Suprapubic skin (tissue), 4 donors: Measurements from ENCODE around the gene PARP16. TPM values are rescaled to one million over a fixed set of nuclear protein-coding genes. Genes with fewer than 3 reads are reported as not detected.

Experiments
- DNase-seq, 2 donors: peaks; one replicate each; pipeline ENCODE4 v3.0.0-alpha.2; 2019; ENCODE audit warnings: low spot score in 2 of 2
- H3K27ac ChIP-seq: fragments of 200-600 bp; sonication (generic); one replicate; pipeline ENCODE4 v1.5.1; 2019
- H3K27me3 ChIP-seq: fragments of 200-600 bp; sonication (generic); one replicate; pipeline ENCODE4 v1.5.1; 2019
- H3K36me3 ChIP-seq: fragments of 200-600 bp; sonication (generic); one replicate; pipeline ENCODE4 v1.5.1; 2019
- H3K4me1 ChIP-seq: fragments of 200-600 bp; sonication (generic); one replicate; pipeline ENCODE4 v1.5.1; 2019
- H3K4me3 ChIP-seq: fragments of 200-600 bp; sonication (generic); one replicate; pipeline ENCODE4 v1.5.1; 2019; ENCODE audit warnings: mild to moderate bottlenecking
- H3K9me3 ChIP-seq: fragments of 200-600 bp; sonication (generic); one replicate; pipeline ENCODE4 v1.5.1; 2019
- EP300 ChIP-seq: sonication (generic); formaldehyde crosslinking; IDR thresholded peaks from one replicate; pipeline ENCODE4 v1.6.1; 2017; ENCODE audit warnings: antibody characterized with exemption
- POLR2A ChIP-seq, 2 donors: fragments of 450-650 bp; IDR thresholded peaks; one replicate each; pipeline ENCODE4 v1.6.1; 2017; ENCODE audit warnings: antibody characterized with exemption in 2 of 2, mild to moderate bottlenecking in 2 of 2, moderate library complexity in 2 of 2
- POLR2AphosphoS5 ChIP-seq, 3 donors: sonication (generic); formaldehyde crosslinking; IDR thresholded peaks; one replicate each; pipeline ENCODE4 v1.6.1; 2017; ENCODE audit warnings: antibody characterized with exemption in 3 of 3
- WGBS: methylation state at CpG from one replicate; pipeline ENCODE4 v1.1.5; 2018; 5-methylcytosine and 5-hydroxymethylcytosine counted together
- total RNA-seq, 4 donors: library from RNA; depleted of rRNA; stranded (reverse); fragments of >200 nt; gene quantifications; one replicate each; pipeline ENCODE4 v1.1.0, GENCODE V29; 2016
- TF ChIP-seq, protein P1 (sequence below), 2 donors: fragments of 200-600 bp in 1 of 2; fragments of 450-650 bp in 1 of 2; sonication (generic) in 1 of 2; IDR thresholded peaks; one replicate each; pipeline ENCODE4 v1.5.1; 2016 to 2019; ENCODE audit warnings: antibody characterized with exemption in 2 of 2, mild to moderate bottlenecking in 1 of 2, moderate library complexity in 1 of 2

Gene PARP16
- total RNA-seq, 4 donors from 2014 or later = 8.2 to 16.7 (median 11.7) TPM

DNA sequence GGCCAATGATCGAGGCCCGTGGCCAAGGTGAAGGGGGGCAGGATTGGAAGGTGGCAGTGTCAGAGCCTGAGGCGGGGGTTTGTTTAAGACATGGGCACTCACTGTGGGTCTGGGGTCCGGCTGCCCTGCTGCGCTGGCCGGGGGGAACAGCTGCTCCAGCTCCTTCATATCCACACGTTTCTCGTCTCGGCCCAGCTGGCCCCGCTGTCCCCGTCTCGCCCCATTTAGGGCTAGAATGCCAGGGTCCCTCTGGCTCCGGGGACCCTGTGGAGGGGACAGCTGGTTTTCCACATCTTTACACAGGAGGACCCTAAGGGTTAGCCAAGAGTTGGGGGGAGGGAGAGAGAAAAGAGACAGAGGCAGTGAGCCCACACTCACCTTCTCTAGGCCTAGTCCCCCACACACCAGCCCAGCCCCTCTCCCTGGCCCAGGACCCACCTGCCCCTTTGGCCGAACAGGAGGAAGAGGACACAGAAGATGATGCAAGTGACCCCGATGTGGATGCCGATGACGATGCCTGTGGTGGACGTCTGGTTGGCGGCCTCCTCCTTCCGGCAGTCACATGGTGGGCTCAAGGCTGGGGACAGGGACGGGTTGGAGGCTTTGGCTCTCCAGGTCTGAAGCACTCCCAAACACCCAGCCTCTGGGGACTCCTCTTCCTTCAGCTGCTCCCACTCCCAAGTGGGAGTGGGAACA is 42.8 kb upstream of the PARP16 start:
- H3K9me3 ChIP-seq = no peaks in the 10 kb centered on the region
- no peaks in the 10 kb centered on the region for H3K36me3 ChIP-seq
- TF ChIP-seq POLR2A (IDR thresholded peaks at IDR 0.05) (no peak), POLR2AphosphoS5 (IDR thresholded peaks at IDR 0.05) (no peak), EP300 (no peak)
- TF ChIP-seq, protein P1, sequence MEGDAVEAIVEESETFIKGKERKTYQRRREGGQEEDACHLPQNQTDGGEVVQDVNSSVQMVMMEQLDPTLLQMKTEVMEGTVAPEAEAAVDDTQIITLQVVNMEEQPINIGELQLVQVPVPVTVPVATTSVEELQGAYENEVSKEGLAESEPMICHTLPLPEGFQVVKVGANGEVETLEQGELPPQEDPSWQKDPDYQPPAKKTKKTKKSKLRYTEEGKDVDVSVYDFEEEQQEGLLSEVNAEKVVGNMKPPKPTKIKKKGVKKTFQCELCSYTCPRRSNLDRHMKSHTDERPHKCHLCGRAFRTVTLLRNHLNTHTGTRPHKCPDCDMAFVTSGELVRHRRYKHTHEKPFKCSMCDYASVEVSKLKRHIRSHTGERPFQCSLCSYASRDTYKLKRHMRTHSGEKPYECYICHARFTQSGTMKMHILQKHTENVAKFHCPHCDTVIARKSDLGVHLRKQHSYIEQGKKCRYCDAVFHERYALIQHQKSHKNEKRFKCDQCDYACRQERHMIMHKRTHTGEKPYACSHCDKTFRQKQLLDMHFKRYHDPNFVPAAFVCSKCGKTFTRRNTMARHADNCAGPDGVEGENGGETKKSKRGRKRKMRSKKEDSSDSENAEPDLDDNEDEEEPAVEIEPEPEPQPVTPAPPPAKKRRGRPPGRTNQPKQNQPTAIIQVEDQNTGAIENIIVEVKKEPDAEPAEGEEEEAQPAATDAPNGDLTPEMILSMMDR (IDR thresholded peaks at IDR 0.05) = no peak
- H3K4me3 ChIP-seq = no peak overlapping the region
- no peaks in the 10 kb centered on the region for H3K4me1 ChIP-seq
- no peak overlapping the region for H3K27ac ChIP-seq
- H3K27me3 ChIP-seq = no peaks in the 10 kb centered on the region
- no peak for DNase-seq
- WGBS = 91% methylated on average over 21 of the region's 21 CpGs

DNA sequence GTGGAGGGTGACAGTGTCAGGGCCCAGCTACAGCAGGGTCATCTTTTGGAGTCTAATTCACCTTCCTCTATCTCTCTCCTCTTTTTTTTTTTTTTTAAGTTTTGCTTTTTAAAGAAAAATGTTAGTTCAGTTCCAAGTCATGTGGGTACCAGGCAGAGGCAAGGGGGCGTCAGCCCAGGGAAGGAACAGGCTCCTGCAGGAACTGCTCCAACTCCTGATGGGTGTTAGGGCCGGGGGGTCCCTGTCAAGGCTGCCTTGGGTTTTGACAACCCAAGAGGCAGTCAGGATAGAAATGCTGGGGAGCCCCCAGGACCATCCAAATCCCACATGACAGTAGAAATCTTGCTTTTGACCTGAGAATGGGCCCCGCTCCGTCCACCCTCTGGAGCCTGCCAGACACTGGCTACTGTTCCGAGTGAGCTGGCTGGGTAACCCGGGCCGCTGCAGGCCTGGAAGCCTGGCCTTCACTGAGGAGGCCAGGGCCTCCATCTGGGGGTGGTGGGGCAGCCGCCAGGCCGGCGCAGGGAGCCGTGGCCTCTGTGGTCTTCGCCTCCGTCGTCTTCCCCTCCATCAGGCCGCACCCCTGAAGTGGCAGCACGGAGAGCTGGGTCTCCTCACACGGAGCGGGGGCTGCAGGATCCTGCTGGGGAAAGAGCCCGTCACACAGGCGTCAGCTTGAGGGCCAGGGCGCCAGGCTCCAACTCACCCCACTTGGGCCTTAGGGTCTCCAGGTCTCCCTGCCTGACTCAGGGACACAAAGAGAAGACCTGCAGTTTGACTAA is 42.0 kb upstream of the PARP16 start:
- H3K9me3 ChIP-seq = no peaks in the 10 kb centered on the region
- H3K27ac ChIP-seq = no peak overlapping the region
- H3K4me1 ChIP-seq = no peaks in the 10 kb centered on the region
- H3K27me3 ChIP-seq = no peaks in the 10 kb centered on the region
- no peak overlapping the region for H3K4me3 ChIP-seq
- 83% methylated on average over 9 of the region's 21 CpGs for WGBS
- TF ChIP-seq POLR2A (IDR thresholded peaks at IDR 0.05) = no peak
- TF ChIP-seq, protein P1 (IDR thresholded peaks at IDR 0.05) = no peak
- TF ChIP-seq POLR2AphosphoS5 (IDR thresholded peaks at IDR 0.05) = no peak
- no peak for TF ChIP-seq EP300
- no peaks in the 10 kb centered on the region for H3K36me3 ChIP-seq
- no peak for DNase-seq

DNA sequence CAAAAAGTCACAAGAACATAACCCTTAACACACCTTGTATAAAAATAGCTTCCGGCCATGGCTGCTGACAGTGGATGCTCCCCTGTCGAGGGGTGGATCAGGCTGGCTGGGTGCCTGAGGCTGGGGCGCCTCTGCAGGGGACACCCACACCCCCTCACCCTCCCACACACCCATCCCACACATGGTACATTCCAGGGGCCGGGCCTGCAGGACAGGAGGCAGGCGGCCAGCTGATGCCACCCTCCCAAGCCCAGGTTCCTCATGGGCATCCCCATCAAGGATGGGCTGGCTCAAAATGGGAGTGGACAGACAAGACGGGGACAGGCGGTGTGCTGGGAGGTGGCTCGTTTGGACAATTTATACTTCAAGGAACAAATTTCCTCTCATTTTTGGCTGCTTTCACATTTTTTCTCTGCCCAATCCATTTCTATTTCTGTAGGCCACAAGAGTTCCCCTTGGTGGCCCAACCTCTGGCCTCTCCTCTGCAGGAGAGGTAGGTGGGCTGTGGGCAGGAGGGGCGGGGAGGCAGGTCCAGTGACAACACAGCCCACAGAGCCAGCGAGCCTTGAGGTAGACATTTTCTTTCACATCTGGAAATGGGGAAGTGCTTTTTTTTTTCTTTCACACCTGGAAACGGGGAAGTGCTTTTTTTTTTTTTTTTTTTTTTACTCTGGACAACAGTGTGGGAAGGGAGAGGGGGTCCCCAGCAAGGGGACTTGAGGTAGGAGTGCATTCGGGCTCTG is 41.1 kb upstream of the PARP16 start:
- WGBS = 76% methylated on average over 12 of the region's 12 CpGs

DNA sequence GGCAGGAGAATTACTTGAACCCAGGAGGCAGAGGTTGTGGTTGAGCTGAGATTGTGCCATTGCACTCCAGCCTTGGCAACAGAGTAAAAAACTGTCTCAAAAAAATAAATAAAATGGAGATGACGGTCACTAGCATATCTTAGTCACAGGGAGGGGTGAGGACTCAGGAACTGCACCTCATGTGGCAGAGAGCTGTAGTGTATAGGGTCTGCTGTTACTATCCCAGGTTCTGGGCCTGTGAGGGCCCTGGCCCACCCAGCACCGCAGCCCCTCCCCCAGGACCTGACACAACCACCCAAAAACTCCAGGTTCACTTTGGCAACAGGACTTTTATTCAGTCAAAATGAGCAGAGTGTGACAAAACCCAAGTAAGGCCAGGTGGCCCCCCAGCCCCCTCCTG is 40.1 kb upstream of the PARP16 start:
- TF ChIP-seq POLR2AphosphoS5 (IDR thresholded peaks at IDR 0.05) (no peak), EP300 (no peak), POLR2A (IDR thresholded peaks at IDR 0.05) (no peak)
- TF ChIP-seq, protein P1 (IDR thresholded peaks at IDR 0.05) = no peak
- Histone ChIP-seq H3K9me3 (no peaks in the 10 kb centered on the region), H3K4me3 (no peak overlapping the region), H3K36me3 (no peaks in the 10 kb centered on the region), H3K4me1 (no peaks in the 10 kb centered on the region), H3K27ac (no peak overlapping the region), H3K27me3 (peaks cover 3% of the 10 kb centered on the region)
- 81% methylated on average over 2 of the region's 2 CpGs for whole genome bisulfite sequencing
- DNase-seq = no peak

More for the DNA sequence above, 41.1 kb upstream of the PARP16 start:
- H3K4me1 ChIP-seq = no peaks in the 10 kb centered on the region
- no peak for TF ChIP-seq POLR2A (IDR thresholded peaks at IDR 0.05)
- TF ChIP-seq POLR2AphosphoS5 (IDR thresholded peaks at IDR 0.05) = no peak
- no peak for TF ChIP-seq EP300
- TF ChIP-seq, protein P1 (IDR thresholded peaks at IDR 0.05) = no peak
- H3K9me3 ChIP-seq = no peaks in the 10 kb centered on the region
- no peak for DNase-seq
- no peaks in the 10 kb centered on the region for H3K36me3 ChIP-seq
- H3K4me3 ChIP-seq = no peak overlapping the region
- H3K27me3 ChIP-seq = no peaks in the 10 kb centered on the region
- H3K27ac ChIP-seq = no peak overlapping the region
